Brain microvascular endothelial cell (primary cell): ENCODE results near the gene NYNRIN.

ENCODE experiments used
- DNase-seq: peaks from one replicate; pipeline ENCODE4 v3.0.0-alpha.2; 2020
- H3K27ac ChIP-seq: fragments of 250-450 bp; sonication (Bioruptor Pico); 2 replicates; pipeline ENCODE4 v1.5.1; 2020; ENCODE audit warnings: mild to moderate bottlenecking, moderate library complexity
- H3K27me3 ChIP-seq: fragments of 250-450 bp; sonication (Bioruptor Pico); replicated peaks from 2 replicates; pipeline ENCODE4 v1.5.1; 2020; ENCODE audit warnings: mild to moderate bottlenecking
- H3K36me3 ChIP-seq: fragments of 250-450 bp; sonication (Bioruptor Pico); replicated peaks from 2 replicates; pipeline ENCODE4 v1.5.1; 2020; ENCODE audit warnings: mild to moderate bottlenecking
- H3K4me3 ChIP-seq: 2 replicates; pipeline ENCODE4 v1.5.1; 2011; ENCODE audit warnings: low read depth, mild to moderate bottlenecking, control low read depth, low read length, moderate library complexity
- CTCF ChIP-seq: IDR thresholded peaks from 2 replicates; pipeline ENCODE4 v1.5.1; 2011; ENCODE audit warnings: low read depth, mild to moderate bottlenecking, moderate library complexity, low read length, control low read depth, inconsistent platforms; ENCODE audit errors: missing control alignments
- in situ Hi-C: cut with HindIII; loops from 2 replicates; pipeline ENCODE4 v1.10.0; 2017; ENCODE audit warnings: low sequenced_read_pairs, low pct_ligation_motif_present

NYNRIN gene

GRCh38 chr14:24417832-24418491 lies 19.2 kb downstream of the NYNRIN start:
- no peak for TF ChIP-seq CTCF
- H3K27me3 ChIP-seq = no peaks in the 10 kb centered on the region
- no peak overlapping the region for H3K4me3 ChIP-seq
- no peak for DNase-seq
- H3K27ac ChIP-seq = no peak overlapping the region
- in situ Hi-C loops = no loop called here
- peaks cover 2% of the 10 kb centered on the region for H3K36me3 ChIP-seq

GRCh38 chr14:24418492-24418873 lies 19.7 kb downstream of the NYNRIN start:
- TF ChIP-seq CTCF = no peak
- Histone ChIP-seq H3K36me3 (no peaks in the 10 kb centered on the region), H3K27me3 (no peaks in the 10 kb centered on the region), H3K4me3 (no peak overlapping the region), H3K27ac (no peak overlapping the region)
- in situ Hi-C loops = no loop called here
- no peak for DNase-seq

GRCh38 chr14:24422261-24422660 lies 23.5 kb downstream of the NYNRIN start:
- no peak for TF ChIP-seq CTCF
- no peak overlapping the region for H3K4me3 ChIP-seq

GRCh38 chr14:24422694-24423601 lies 24.1 kb downstream of the NYNRIN start:
- no peak for TF ChIP-seq CTCF
- no peaks in the 10 kb centered on the region for H3K36me3 ChIP-seq
- no peak overlapping the region for H3K4me3 ChIP-seq
- no peaks in the 10 kb centered on the region for H3K27me3 ChIP-seq
- in situ Hi-C loops = no loop called here
- no peak for DNase-seq
- H3K27ac ChIP-seq = no peak overlapping the region

More at GRCh38 chr14:24422261-24422660, 23.5 kb downstream of the NYNRIN start:
- no peak overlapping the region for H3K27ac ChIP-seq
- no peak for DNase-seq
- H3K36me3 ChIP-seq = no peaks in the 10 kb centered on the region
- in situ Hi-C loops = no loop called here
- no peaks in the 10 kb centered on the region for H3K27me3 ChIP-seq

GRCh38 chr14:24425704-24426103 lies 26.9 kb downstream of the NYNRIN start:
- in situ Hi-C loops = no loop called here
- DNase-seq = peak; percentile 81
- Histone ChIP-seq H3K27ac (peak overlapping the region; percentile 74), H3K4me3 (no peak overlapping the region), H3K36me3 (no peaks in the 10 kb centered on the region), H3K27me3 (no peaks in the 10 kb centered on the region)
- no peak for TF ChIP-seq CTCF
